GM10266 (cell line): ENCODE results near the gene RETREG1.

Source experiments
- DNase-seq: peaks from one replicate; pipeline ENCODE4 v3.0.0; 2012; ENCODE audit errors: extremely low spot score
- CTCF ChIP-seq: IDR thresholded peaks from 2 replicates; pipeline ENCODE4 v1.5.1; 2012; ENCODE audit warnings: mild to moderate bottlenecking, low read depth; ENCODE audit not compliant: control insufficient read depth, insufficient read depth; ENCODE audit errors: missing control alignments

RETREG1 gene

GRCh38 chr5:16639206-16639605 is 22.4 kb upstream of the RETREG1 start:
- no peak for TF ChIP-seq CTCF
- DNase-seq, result no peak

- DNase-seq, result no peak
- no peak for TF ChIP-seq CTCF
Observed at GRCh38 chr5:16628376-16628775, 11.6 kb upstream of the RETREG1 start.

GRCh38 chr5:16626696-16627264 is 10.0 kb upstream of the RETREG1 start:
- no peak for TF ChIP-seq CTCF
- DNase-seq, result no peak

- no peak for TF ChIP-seq CTCF
- no peak for DNase-seq
Observed at GRCh38 chr5:16625096-16625495, 8.3 kb upstream of the RETREG1 start.

GRCh38 chr5:16619136-16619535 is 2.3 kb upstream of the RETREG1 start:
- no peak for DNase-seq
- TF ChIP-seq CTCF, result no peak

- DNase-seq, result no peak
- no peak for TF ChIP-seq CTCF
Observed at GRCh38 chr5:16618138-16618897, 1.5 kb upstream of the RETREG1 start.

GRCh38 chr5:16617274-16617968 is 624 bp upstream of the RETREG1 start:
- no peak for DNase-seq

More at GRCh38 chr5:16617274-16617968, 624 bp upstream of the RETREG1 start:
- no peak for TF ChIP-seq CTCF
